ENCODE measurements around the gene COX5B.
"Not testable (repeated sequence)": the region's sequence is repeated elsewhere in the genome, so short reads cannot be mapped to it uniquely, and the experiment has no call there.

The COX5B gene

DNA sequence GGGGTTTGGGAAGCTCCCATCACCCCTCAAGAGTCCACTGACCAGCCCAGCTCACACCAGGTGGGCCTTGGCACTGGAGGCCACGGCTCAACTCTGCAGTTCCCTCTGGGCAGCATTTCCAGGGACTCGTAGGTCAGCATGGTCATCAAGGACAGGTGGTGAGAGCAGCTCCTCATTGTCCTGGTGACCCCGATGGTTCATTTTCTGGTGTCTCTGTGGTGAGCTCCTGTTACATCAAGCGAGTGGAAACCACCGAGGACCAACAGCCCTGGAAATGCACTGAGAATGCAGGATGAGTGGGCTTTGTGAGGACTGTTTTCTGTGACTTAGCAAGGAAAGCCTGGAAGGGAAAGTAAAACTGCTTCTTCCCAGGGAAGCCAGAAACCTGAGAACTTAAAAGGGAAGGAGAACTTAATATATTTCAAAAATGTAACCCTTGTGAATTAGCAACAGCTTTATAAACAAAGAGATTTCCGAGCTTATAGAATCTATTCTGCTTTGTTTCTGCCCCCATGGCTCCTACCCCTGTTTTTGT lies 26.8 kb downstream of the COX5B start:
- in situ Hi-C loops (cut with MboI; ENCODE audit: low sequenced_read_pairs) = not testable (repeated sequence)

DNA sequence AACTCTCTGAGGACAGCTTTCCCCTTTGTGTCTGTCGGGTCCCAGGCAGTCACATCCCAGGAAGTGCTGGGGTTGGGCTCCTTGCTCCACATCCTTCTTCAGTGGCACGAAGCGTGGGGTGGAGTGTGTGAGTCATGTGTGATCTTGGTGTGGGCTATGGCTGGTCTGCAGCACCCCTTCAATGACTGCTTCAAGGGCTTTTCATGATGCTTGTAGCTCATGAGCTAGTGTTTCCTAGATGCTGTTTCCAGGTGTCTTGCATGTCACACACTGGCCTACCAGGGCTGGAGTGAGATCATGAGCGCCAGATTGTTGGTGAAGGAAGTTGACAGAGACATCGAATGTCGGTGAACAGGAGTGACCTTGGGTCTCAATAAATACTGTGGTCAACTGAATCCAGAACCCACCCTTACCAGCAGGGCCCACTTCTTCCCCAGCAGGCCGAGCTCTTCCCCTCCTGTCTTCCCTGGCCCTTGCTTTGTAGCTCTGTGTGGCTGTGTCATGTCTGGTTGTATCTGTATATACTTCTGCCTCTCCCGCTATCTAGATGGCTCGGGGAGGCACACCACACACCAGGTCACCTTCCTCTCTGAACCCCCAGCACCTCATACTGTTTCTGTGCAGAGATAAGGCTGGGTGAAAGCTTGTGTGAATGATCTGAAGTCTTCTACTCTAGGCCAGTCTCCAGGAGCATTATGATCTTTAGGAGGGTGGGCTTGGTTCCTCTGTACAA lies 27.5 kb downstream of the COX5B start:
- in situ Hi-C loops (cut with MboI; ENCODE audit: low sequenced_read_pairs) = no loop called here

DNA sequence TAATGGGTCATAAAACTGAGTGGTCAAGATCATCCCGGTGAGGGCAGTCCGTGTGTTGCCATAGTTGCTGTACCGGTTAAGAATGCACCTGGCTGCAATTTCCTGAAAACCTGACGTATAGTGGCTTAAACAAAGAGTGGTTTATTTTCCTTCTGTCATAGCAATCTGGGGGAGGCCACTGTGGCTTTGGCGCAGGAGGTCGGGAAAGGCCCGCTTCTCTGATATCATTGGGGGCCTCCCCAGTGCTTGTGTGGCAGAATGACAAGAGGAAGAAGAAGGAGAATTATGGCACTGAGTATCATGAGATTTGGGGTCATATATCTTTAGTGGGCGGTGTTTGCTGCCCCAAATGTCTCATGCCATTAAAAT lies 28.0 kb downstream of the COX5B start:
- in situ Hi-C loops (cut with MboI; ENCODE audit: low sequenced_read_pairs) = no loop called here

DNA sequence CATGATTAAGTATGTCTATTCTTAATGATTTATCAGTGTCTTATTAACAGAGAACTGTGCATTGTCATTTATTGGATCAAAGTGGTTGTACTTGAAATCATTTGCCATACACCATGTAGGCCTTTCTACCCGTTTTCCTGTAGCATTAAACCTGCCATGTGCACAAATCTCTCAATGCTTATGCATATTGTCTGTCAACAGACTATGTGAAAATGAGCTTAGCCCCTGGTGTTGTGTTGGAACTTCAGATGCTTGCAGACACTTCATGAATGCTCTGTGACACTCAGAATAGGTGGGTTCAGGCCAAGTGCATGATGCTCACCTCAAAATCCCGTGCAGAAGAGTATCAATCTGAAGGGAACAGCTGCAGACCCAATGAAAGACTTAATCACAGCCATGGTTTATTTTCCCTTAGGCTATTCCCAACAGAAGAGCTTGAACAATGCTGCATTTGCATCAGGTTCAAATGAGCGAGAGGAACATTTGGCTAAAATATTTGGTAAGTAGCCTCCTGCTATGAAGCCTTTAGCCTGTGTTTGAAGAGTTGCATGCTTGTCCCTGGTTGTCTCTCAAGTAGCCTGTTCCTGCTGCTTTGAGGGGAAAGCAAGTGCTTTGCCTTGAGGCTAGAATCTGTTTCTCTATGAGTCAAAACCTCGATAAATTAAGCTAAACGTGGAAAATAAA lies 29.7 kb downstream of the COX5B start:
- in situ Hi-C loops (cut with MboI; ENCODE audit: low sequenced_read_pairs) = no loop called here

DNA sequence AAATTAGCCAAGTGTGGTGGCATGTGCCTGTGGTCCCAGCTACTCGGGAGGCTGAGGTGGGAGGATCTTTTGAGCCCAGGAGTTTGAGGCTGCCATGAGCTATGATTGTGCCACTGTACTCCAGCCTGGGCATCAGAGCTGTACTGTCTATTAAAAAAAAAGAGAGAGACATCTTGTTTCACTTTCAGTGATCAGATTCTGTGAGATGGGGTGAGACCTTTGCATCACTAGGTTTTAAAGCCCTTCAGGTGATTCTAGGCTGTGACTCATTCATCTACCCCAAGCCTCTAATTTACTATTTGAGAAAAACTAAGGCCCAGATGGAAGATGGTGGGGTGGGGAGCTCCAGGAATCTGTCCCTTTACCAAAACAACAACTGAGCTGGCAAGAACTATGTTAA lies 30.8 kb downstream of the COX5B start:
- in situ Hi-C loops (cut with MboI; ENCODE audit: low sequenced_read_pairs) = no loop called here

DNA sequence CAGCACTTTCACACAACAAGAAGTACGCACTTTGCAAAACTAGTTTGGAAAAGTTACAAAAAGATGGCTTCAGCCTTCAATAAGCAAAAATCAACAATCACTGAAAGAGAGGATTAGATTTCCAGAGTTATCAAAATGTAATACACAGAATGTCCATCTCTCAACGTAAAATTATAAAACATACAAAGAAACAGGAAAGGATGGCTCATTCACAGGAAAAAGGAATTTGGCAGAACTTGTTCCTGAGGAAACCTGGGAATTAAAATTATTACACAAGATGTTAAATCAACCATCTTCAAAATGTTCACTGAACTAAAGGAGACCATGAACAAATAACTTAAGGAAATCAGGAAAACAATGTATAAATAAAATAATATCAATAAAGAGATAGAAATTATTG lies 31.6 kb downstream of the COX5B start:
- in situ Hi-C loops (cut with MboI; ENCODE audit: low sequenced_read_pairs) = no loop called here

DNA sequence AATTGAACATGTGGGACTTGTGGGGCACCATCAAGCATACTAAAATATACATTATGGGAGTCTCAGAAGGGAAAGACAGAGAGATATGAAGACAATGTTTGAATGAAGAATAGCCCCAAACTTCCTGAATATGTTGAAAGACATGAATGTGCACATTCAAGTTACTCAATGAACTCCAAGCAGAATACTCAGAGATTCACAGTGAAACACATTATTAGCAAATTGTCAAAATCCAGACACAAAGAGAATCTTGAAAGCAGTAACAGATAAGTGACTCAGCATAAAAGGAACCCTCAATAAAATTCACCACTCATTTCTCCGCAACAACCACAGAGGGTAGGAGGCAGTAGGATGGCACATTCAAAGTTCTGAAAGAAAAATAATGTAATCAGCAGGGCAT lies 32.4 kb downstream of the COX5B start:
- in situ Hi-C loops (cut with MboI; ENCODE audit: low sequenced_read_pairs) = no loop called here

DNA sequence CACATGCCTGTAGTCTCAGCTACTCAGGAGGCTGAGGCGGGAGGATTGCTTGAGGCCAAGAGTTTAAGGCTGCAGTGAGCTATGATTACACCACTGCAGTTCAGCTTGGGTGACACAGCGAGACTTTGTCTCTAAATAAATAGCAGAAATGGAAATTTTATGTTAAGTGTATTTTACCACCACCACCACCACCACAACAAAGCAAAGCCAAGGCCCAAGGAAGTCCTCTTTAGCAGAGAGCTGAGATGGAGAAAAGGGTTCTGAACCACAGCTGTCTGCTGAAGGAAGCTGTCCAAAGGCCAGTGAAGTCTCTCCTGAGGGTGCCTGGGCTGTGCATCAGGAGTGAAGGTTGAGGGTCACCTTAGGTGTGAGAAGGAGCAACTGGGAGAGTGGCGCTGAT lies 41.4 kb downstream of the COX5B start:
- in situ Hi-C loops (cut with MboI; ENCODE audit: low sequenced_read_pairs) = not testable (repeated sequence)

DNA sequence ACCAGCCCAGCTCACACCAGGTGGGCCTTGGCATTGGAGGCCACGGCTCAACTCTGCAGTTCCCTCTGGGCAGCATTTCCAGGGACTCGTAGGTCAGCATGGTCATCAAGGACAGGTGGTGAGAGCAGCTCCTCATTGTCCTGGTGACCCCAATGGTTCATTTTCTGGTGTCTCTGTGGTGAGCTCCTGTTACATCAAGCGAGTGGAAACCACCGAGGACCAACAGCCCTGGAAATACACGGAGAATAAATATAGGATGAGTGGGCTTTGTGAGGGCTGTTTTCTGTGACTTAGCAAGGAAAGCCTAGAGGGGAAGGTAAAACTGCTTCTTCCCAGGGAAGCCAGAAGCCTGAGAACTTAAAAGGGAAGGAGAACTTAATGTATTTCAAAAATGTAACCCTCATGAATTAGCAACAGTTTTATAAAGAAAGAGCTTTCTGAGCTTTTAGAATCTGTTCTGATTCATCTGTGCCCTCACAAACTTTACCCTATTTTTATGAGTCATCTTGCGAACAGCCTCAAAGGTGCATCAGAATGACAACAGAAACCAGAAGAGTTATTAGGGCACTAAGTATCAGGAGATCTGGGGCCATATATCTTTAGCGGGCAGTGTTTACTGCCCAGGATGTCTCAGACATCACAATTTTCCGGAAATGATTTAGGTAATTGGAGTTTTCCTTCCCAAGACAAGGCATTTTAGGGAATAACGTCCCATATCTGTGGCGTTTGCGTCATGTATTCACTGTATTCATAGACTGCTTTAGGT lies 42.4 kb downstream of the COX5B start:
- in situ Hi-C loops (cut with MboI; ENCODE audit: low sequenced_read_pairs) = no loop called here

DNA sequence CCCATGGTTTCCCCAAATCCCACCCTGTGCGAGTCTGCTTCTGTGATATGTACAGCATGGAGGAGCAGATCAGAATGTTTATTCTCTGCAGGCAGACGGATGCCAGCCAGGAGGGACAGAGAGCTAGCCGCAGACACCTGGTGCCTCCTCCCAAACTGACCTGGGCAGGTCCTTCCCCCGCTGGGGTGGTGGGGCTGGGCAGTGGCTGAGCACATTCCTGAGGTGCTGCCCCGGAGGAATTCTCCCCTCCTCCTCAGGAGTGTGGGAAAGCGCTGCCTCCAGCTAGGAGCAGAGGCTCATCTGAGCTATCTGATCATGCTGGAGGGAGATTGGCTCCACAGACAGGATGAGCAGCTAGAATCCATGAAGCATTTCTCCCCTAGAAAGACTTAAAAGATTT lies 45.3 kb downstream of the COX5B start:
- in situ Hi-C loops (cut with MboI; ENCODE audit: low sequenced_read_pairs) = no loop called here

DNA sequence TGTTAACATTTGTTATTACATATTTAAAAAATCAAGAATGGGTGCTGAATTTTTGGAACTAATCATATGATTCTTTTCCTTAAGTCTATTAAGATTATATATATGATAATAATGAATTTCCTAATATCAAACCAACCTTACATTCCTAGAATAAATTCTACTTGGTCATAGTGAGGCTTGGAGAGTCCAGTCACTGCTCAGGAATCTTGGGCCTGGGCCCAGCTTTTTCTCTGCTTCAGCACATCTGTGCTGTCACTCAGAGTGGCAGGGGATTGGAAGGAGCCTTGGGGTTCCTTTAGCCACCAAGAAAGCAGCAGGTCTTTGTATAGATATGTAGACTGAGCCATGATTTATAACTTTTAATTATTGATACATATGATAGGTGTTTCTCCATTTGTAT lies 47.6 kb downstream of the COX5B start:
- in situ Hi-C loops (cut with MboI; ENCODE audit: low sequenced_read_pairs) = no loop called here

DNA sequence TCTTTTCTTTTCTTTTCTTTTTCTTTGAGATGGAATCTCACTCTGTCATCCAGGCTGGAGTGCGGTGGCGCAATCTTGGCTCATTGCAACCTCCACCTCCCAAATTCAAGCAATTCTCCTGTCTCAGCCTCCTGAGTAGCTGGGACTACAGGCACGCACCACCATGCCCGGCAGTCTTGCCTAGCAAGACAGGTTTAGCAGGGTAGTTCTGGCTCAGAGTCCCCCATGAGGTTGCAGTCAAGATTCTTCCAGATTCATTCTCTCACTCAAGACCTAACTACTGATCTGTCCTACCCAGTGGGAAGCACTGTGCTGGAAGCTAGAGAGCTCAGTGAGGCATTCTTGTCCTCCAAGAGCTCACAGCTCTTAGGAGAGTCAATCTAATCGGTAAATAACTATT lies 49.9 kb downstream of the COX5B start:
- in situ Hi-C loops (cut with MboI; ENCODE audit: low sequenced_read_pairs) = no loop called here

DNA sequence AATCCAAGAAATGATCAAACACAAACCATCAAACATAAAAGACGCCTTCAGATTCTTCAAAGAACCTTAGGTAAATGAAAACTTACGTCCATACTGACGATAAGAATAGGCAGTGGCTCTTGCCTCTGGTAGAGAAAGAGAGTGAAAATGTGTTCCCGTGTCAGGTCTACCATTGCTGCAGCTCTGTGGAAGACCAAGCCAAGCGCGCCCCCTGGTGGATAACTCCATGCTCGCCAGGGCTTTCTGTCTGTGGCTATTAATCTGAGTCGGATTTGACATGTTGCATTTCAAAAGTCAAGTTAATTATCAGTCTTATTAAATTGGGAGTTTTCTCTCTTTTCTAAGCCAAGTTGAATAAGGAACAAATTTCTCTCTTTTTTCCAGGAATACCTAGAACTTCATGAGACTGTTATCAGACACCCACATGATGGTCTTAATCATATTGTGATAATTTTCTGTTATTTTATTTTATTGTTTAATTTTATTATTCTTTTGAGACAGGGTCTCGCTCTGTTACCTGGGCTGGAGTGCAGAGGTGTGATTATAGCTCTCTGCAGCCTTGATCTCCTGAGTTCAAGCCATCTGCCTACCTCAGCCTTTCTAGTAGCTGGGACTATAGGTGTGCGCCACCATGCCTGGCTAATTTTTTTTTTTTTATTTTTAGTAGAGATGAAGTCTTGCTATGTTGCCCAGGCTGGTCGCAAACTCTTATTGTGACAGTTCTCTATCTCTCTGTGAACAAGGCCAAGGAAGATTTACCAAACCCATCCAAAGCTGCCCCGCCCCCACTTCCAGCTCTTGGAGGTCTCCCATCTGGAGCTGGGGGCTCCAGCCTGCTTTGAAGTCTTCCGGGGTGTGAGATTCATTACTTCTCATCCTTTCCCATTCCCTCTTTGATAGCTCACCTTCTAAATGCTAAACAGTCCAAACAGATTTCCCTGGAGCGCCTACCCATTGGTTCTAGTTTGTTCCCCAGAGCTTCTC lies 51.7 kb downstream of the COX5B start:
- in situ Hi-C loops (cut with MboI; ENCODE audit: low sequenced_read_pairs) = no loop called here

Data from hTERT RPE-1 (cell line).